ENCODE results near the gene BGN.
A peak's percentile ranks its signal among the peaks of the same experiment; 100 is the strongest.

Gene BGN

GRCh38 chrX:153460826-153461225 lies 34.0 kb upstream of the BGN start:
- CTCF ChIA-PET = interaction anchor here (0.6 to 1.8 kb wide), 7 partner anchors 9 to 519 kb away, joined by 3 to 7 read pairs (median 4); partner anchors contain the start of gene HAUS7
- peak; percentile 70 for TF ChIP-seq CTCF (IDR thresholded peaks at IDR 0.05; ENCODE audit: control extremely low read depth, extremely low read depth, low read depth, missing control alignments)
- DNase-seq (ENCODE audit: extremely low spot score) = peak; percentile 61
- POLR2A ChIA-PET = no interaction called here

- no peak for TF ChIP-seq CTCF (IDR thresholded peaks at IDR 0.05; ENCODE audit: control extremely low read depth, extremely low read depth, low read depth, missing control alignments)
- DNase-seq (ENCODE audit: extremely low spot score) = no peak
- ChIA-PET POLR2A (no interaction called here), CTCF (no interaction called here)
Observed at GRCh38 chrX:153462291-153462690, 32.5 kb upstream of the BGN start.

- no peak for DNase-seq (ENCODE audit: extremely low spot score)
- TF ChIP-seq CTCF (IDR thresholded peaks at IDR 0.05; ENCODE audit: control extremely low read depth, extremely low read depth, low read depth, missing control alignments) = no peak
- CTCF ChIA-PET = no interaction called here
- POLR2A ChIA-PET = no interaction called here
Observed at GRCh38 chrX:153463031-153463430, 31.7 kb upstream of the BGN start.

GRCh38 chrX:153463556-153463955 lies 31.2 kb upstream of the BGN start:
- DNase-seq (ENCODE audit: extremely low spot score) = no peak
- POLR2A ChIA-PET = no interaction called here
- CTCF ChIA-PET = no interaction called here
- TF ChIP-seq CTCF (IDR thresholded peaks at IDR 0.05; ENCODE audit: control extremely low read depth, extremely low read depth, low read depth, missing control alignments) = no peak

GRCh38 chrX:153464116-153464515 lies 30.7 kb upstream of the BGN start:
- TF ChIP-seq CTCF (IDR thresholded peaks at IDR 0.05; ENCODE audit: control extremely low read depth, extremely low read depth, low read depth, missing control alignments) = no peak
- ChIA-PET CTCF (no interaction called here), POLR2A (no interaction called here)
- DNase-seq (ENCODE audit: extremely low spot score) = no peak

GRCh38 chrX:153465691-153466380 lies 28.9 kb upstream of the BGN start:
- no peak for DNase-seq (ENCODE audit: extremely low spot score)

More at GRCh38 chrX:153465691-153466380, 28.9 kb upstream of the BGN start:
- CTCF ChIA-PET = no interaction called here
- POLR2A ChIA-PET = no interaction called here
- TF ChIP-seq CTCF (IDR thresholded peaks at IDR 0.05; ENCODE audit: control extremely low read depth, extremely low read depth, low read depth, missing control alignments) = no peak

Measured in GM10248 (cell line).